ENCODE data around the gene MROH7. TPM values are rescaled to one million over a fixed set of nuclear protein-coding genes. Genes with fewer than 3 reads are reported as not detected.

The MROH7 gene
- total RNA-seq, 2 experiments from 2014 or later, result 0.11 TPM; not detected in 1

DNA sequence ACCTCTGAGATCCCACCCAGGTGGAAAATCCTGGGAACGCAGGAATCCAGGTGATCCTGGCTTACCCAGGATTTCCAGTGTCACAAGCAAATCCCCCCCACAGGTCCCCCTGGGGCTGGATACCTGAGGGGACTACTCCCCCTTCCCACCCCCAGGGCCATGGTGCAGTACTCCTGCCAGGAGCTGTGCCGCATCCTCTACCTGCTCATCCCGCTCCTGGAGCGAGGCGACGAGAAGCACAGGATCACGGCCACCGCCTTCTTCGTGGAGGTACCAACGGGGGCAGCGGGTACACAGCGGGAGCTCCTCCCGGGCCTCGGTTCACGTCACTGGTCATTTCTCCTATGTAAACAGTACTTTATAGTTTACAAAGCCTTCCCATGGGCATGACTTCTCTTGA, 53.6 kb downstream of the MROH7 start:
- intact Hi-C loops (cut with micrococcal nuclease), result no loop called here
- TF ChIP-seq, protein P1, sequence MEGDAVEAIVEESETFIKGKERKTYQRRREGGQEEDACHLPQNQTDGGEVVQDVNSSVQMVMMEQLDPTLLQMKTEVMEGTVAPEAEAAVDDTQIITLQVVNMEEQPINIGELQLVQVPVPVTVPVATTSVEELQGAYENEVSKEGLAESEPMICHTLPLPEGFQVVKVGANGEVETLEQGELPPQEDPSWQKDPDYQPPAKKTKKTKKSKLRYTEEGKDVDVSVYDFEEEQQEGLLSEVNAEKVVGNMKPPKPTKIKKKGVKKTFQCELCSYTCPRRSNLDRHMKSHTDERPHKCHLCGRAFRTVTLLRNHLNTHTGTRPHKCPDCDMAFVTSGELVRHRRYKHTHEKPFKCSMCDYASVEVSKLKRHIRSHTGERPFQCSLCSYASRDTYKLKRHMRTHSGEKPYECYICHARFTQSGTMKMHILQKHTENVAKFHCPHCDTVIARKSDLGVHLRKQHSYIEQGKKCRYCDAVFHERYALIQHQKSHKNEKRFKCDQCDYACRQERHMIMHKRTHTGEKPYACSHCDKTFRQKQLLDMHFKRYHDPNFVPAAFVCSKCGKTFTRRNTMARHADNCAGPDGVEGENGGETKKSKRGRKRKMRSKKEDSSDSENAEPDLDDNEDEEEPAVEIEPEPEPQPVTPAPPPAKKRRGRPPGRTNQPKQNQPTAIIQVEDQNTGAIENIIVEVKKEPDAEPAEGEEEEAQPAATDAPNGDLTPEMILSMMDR (IDR thresholded peaks at IDR 0.05), result no peak
- no peaks in the 10 kb centered on the region for H3K9me3 Mint-ChIP-seq
- H3K27ac Mint-ChIP-seq, result no peak overlapping the region
- H3K27me3 Mint-ChIP-seq, result peaks cover 5% of the 10 kb centered on the region
- no peaks in the 10 kb centered on the region for H3K36me3 Mint-ChIP-seq (ENCODE audit: low read depth)
- H3K4me1 Mint-ChIP-seq (ENCODE audit: low read depth), result peaks cover 3% of the 10 kb centered on the region
- POLR2A ChIA-PET, result no interaction called here
- ATAC-seq (no peak), DNase-seq (no peak)
- CTCF ChIA-PET, result no interaction called here
- no peak overlapping the region for H3K4me3 Mint-ChIP-seq

GRCh38 chr1:54695764-54696163, 54.2 kb downstream of the MROH7 start:
- DNase-seq, result no peak
- H3K36me3 Mint-ChIP-seq (ENCODE audit: low read depth), result no peaks in the 10 kb centered on the region
- POLR2A ChIA-PET, result no interaction called here
- TF ChIP-seq, protein P1 (IDR thresholded peaks at IDR 0.05), result no peak
- intact Hi-C loops (cut with micrococcal nuclease), result no loop called here
- peaks cover 5% of the 10 kb centered on the region for H3K27me3 Mint-ChIP-seq
- no peak overlapping the region for H3K4me3 Mint-ChIP-seq
- H3K27ac Mint-ChIP-seq, result no peak overlapping the region
- ATAC-seq, result no peak
- CTCF ChIA-PET, result no interaction called here
- H3K4me1 Mint-ChIP-seq (ENCODE audit: low read depth), result peaks cover 3% of the 10 kb centered on the region
- no peaks in the 10 kb centered on the region for H3K9me3 Mint-ChIP-seq

GRCh38 chr1:54696262-54696661, 54.7 kb downstream of the MROH7 start:
- intact Hi-C loops (cut with micrococcal nuclease), result no loop called here
- peaks cover 3% of the 10 kb centered on the region for H3K4me1 Mint-ChIP-seq (ENCODE audit: low read depth)
- CTCF ChIA-PET, result no interaction called here
- POLR2A ChIA-PET, result no interaction called here
- no peaks in the 10 kb centered on the region for H3K36me3 Mint-ChIP-seq (ENCODE audit: low read depth)
- H3K27me3 Mint-ChIP-seq, result peaks cover 5% of the 10 kb centered on the region
- DNase-seq (no peak), ATAC-seq (no peak)
- TF ChIP-seq, protein P1 (IDR thresholded peaks at IDR 0.05), result no peak
- no peak overlapping the region for H3K4me3 Mint-ChIP-seq
- no peaks in the 10 kb centered on the region for H3K9me3 Mint-ChIP-seq
- H3K27ac Mint-ChIP-seq, result no peak overlapping the region

DNA sequence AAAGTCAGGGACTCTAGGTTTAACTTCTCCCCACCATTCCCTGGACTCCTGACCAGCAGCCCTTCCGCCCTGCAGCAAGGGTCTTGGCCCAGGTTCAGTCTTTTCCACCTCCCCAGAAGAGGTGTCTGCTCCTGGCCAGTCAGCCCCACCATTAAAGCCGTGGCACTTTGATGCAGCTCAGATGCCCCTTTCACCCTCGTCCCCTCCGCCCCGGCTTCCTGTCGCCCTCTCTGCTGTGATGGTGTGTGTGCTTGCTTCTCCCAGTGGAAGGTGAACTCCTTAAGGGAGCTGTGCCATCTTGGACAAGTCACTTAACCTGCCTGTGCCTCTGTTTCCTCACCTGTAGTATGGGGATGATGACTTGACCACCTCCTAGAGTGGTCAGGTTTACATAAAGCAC, 56.3 kb downstream of the MROH7 start:
- POLR2A ChIA-PET, result no interaction called here
- intact Hi-C loops (cut with micrococcal nuclease), result no loop called here
- DNase-seq, result no peak
- no peak overlapping the region for H3K27ac Mint-ChIP-seq
- no peaks in the 10 kb centered on the region for H3K9me3 Mint-ChIP-seq
- H3K4me3 Mint-ChIP-seq, result no peak overlapping the region
- peaks cover 3% of the 10 kb centered on the region for H3K4me1 Mint-ChIP-seq (ENCODE audit: low read depth)
- TF ChIP-seq, protein P1 (IDR thresholded peaks at IDR 0.05), result no peak
- peaks cover 5% of the 10 kb centered on the region for H3K27me3 Mint-ChIP-seq
- no peak for ATAC-seq
- no peaks in the 10 kb centered on the region for H3K36me3 Mint-ChIP-seq (ENCODE audit: low read depth)
- CTCF ChIA-PET, result no interaction called here

DNA sequence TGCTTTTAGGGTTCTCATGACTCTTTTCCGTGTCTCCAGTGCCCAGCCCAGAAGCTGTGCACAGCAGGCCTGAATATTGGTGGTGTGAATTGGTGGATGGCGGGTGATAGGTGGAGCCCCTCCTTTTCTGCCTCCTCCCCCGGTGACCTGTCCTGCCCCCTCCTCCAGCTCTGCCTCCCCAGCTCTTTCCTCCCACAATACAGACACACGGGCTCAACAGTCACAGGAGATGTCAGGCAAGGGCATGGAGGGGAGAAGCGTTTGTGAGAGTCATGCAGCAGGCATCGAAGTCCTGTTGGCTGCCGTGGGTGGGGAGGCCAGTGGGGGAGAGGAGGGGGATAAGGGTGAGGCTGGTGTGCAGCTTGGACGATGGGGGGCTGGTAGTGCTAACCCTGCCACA, 56.8 kb downstream of the MROH7 start:
- H3K36me3 Mint-ChIP-seq (ENCODE audit: low read depth), result no peaks in the 10 kb centered on the region
- ChIA-PET POLR2A (no interaction called here), CTCF (no interaction called here)
- ATAC-seq (no peak), DNase-seq (no peak)
- H3K9me3 Mint-ChIP-seq, result no peaks in the 10 kb centered on the region
- H3K27ac Mint-ChIP-seq, result no peak overlapping the region
- H3K4me1 Mint-ChIP-seq (ENCODE audit: low read depth), result peaks cover 3% of the 10 kb centered on the region
- H3K27me3 Mint-ChIP-seq, result peaks cover 5% of the 10 kb centered on the region
- TF ChIP-seq, protein P1 (IDR thresholded peaks at IDR 0.05), result no peak
- H3K4me3 Mint-ChIP-seq, result no peak overlapping the region
- intact Hi-C loops (cut with micrococcal nuclease), result no loop called here
